K562 (cell line): ENCODE measurements around the gene MARCHF3. TPM values are rescaled to one million over a fixed set of nuclear protein-coding genes. Genes with fewer than 3 reads are reported as not detected.

Experiments used
- C11orf30 ChIP-seq: fragments of 450-650 bp; IDR thresholded peaks from 2 replicates; pipeline ENCODE4 v1.6.1; 2016; ENCODE audit warnings: low read depth, mild to moderate bottlenecking
- FIP1L1 ChIP-seq: fragments of 200-400 bp; formaldehyde crosslinking; IDR thresholded peaks from 2 replicates; pipeline ENCODE4 v1.6.1; 2018; ENCODE audit warnings: mild to moderate bottlenecking, low read depth, low read length; ENCODE audit not compliant: poor library complexity, severe bottlenecking
- HMGN3 ChIP-seq: IDR thresholded peaks from 2 replicates; pipeline ENCODE4 v1.6.1; 2011; ENCODE audit warnings: borderline replicate concordance, low read depth, mild to moderate bottlenecking, mixed read lengths, low read length; ENCODE audit not compliant: insufficient read length; ENCODE audit errors: extremely low read depth
- NBN ChIP-seq: fragments of 450-650 bp; IDR thresholded peaks from 2 replicates; pipeline ENCODE4 v1.6.1; 2016; ENCODE audit warnings: low read depth, mild to moderate bottlenecking
- NR2C1 ChIP-seq, 2 experiments: fragments of 450-650 bp; IDR thresholded peaks; 2 replicates each; pipeline ENCODE4 v1.6.1; 2017; ENCODE audit warnings: mild to moderate bottlenecking in 2 of 2, antibody characterized with exemption in 1 of 2, inconsistent platforms in 1 of 2, missing compliant biosample characterization in 1 of 2, missing genetic modification characterization in 1 of 2
- PHF20 ChIP-seq: fragments of 450-650 bp; IDR thresholded peaks from 2 replicates; pipeline ENCODE4 v1.6.1; 2018; ENCODE audit not compliant: partially characterized antibody
- ZC3H4 ChIP-seq: sonication (generic); formaldehyde crosslinking; IDR thresholded peaks from 2 replicates; pipeline ENCODE4 v1.9.0; 2021; ENCODE audit warnings: missing genetic modification reagents, borderline replicate concordance
- ZNF551 ChIP-seq: fragments of 250-450 bp; sonication (Bioruptor Pico); IDR thresholded peaks from 2 replicates; pipeline ENCODE4 v1.5.0; 2021; ENCODE audit warnings: mild to moderate bottlenecking, moderate library complexity
- polyA plus RNA-seq, 8 experiments: library from polyadenylated mRNA; depleted of rRNA in 4 of 8; stranded (reverse) in 5 of 8; unstranded in 3 of 8; fragments of >200 nt; fragmentation: Nextera tagmentation in 2 of 8; fragmentation: Illumina TruSeq in 1 of 8; extraction: Ambion mirVana in 2 of 8; extraction: Trizol in 1 of 8; gene quantifications; 2 replicates each; pipeline versions ENCODE4 v1.2.1 to v1.2.3, GENCODE V29; 2011 to 2014; ENCODE audit warnings: inconsistent platforms in 1 of 8, missing spikeins in 1 of 8
- total RNA-seq, 7 experiments: library from RNA; depleted of rRNA in 6 of 7; stranded (reverse); fragments of >200 nt in 6 of 7; fragmentation: Illumina TruSeq in 2 of 7; extraction: Trizol in 2 of 7; gene quantifications; 2 replicates each; pipeline versions ENCODE4 v1.2.1 to v1.2.3, GENCODE V29; 2011 to 2021; ENCODE audit warnings: low replicate concordance in 1 of 7
- TF ChIP-seq, protein P1 (sequence below), 3 experiments: fragments of 200-800 bp in 1 of 3; sonication (Bioruptor generic) in 1 of 3; sonication (generic) in 1 of 3; formaldehyde crosslinking in 1 of 3; IDR thresholded peaks; 2 replicates each; pipeline versions ENCODE4 v1.6.1 to v1.8.0; 2016 to 2022; ENCODE audit warnings: mild to moderate bottlenecking in 2 of 3, missing compliant biosample characterization in 2 of 3, missing genetic modification characterization in 2 of 3, missing genetic modification reagents in 1 of 3
- TF ChIP-seq, protein P2 (sequence below): IDR thresholded peaks from 3 replicates; pipeline ENCODE4 v1.6.1; 2011; ENCODE audit warnings: borderline replicate concordance, mild to moderate bottlenecking, moderate library complexity; ENCODE audit not compliant: insufficient read length; ENCODE audit errors: extremely low read depth
- TF ChIP-seq, protein P3 (sequence below): sonication (generic); formaldehyde crosslinking; IDR thresholded peaks from 2 replicates; pipeline ENCODE4 v1.8.0; 2022; ENCODE audit warnings: missing genetic modification reagents, mild to moderate bottlenecking, borderline replicate concordance
- TF ChIP-seq, protein P4 (sequence below): fragments of 450-650 bp; formaldehyde crosslinking; IDR thresholded peaks from 2 replicates; pipeline ENCODE4 v1.4.0; 2022; ENCODE audit warnings: mild to moderate bottlenecking, moderate library complexity
- TF ChIP-seq, protein P5 (sequence below): sonication (generic); formaldehyde crosslinking; IDR thresholded peaks from 2 replicates; pipeline ENCODE4 v1.9.0; 2022; ENCODE audit warnings: mild to moderate bottlenecking, missing genetic modification reagents
- TF ChIP-seq, protein P6 (sequence below): IDR thresholded peaks from 2 replicates; pipeline ENCODE4 v1.6.1; 2011; ENCODE audit warnings: borderline replicate concordance, low read depth, mild to moderate bottlenecking, moderate library complexity, low read length; ENCODE audit not compliant: insufficient read depth, poor library complexity, severe bottlenecking

MARCHF3 gene
- total and polyA plus RNA-seq, 9 of the 15 experiments (the other 6 are each of a cell fraction or from before 2014, with no cell fraction given), result 5.6 to 37.4 (median 16.5) TPM

DNA sequence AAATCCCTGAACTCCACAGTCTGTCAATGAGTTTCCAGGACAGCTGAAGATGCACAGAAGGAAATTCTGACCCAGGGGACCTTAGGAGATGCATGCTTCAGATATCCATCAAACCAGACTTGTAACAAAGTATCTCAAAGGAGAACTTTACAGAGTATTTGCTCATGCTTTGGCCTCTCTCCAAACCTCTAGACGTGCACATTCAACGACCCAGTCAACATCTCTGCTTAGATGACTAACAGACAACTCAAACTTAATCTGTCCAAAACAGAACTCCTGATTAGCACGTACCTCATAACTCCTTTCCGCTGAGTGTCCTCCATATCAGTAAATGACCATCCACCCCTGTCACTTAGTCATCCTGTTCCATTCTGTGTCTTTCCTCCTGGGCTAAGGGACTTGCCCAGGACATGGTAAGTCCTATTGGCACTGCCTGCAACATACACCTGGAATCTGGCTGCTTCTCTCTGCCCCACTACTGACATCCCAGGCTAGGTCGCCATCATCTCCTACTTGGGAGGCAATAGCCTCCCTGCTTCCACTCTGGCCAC, 146.0 kb downstream of the MARCHF3 start (continued):
- TF ChIP-seq, protein P1, sequence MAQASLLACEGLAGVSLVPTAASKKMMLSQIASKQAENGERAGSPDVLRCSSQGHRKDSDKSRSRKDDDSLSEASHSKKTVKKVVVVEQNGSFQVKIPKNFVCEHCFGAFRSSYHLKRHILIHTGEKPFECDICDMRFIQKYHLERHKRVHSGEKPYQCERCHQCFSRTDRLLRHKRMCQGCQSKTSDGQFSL (CRISPR knock-in tag; IDR thresholded peaks at IDR 0.05), result no peak
- TF ChIP-seq, protein P1 (tag; IDR thresholded peaks at IDR 0.05), result no peak
- TF ChIP-seq, protein P2, sequence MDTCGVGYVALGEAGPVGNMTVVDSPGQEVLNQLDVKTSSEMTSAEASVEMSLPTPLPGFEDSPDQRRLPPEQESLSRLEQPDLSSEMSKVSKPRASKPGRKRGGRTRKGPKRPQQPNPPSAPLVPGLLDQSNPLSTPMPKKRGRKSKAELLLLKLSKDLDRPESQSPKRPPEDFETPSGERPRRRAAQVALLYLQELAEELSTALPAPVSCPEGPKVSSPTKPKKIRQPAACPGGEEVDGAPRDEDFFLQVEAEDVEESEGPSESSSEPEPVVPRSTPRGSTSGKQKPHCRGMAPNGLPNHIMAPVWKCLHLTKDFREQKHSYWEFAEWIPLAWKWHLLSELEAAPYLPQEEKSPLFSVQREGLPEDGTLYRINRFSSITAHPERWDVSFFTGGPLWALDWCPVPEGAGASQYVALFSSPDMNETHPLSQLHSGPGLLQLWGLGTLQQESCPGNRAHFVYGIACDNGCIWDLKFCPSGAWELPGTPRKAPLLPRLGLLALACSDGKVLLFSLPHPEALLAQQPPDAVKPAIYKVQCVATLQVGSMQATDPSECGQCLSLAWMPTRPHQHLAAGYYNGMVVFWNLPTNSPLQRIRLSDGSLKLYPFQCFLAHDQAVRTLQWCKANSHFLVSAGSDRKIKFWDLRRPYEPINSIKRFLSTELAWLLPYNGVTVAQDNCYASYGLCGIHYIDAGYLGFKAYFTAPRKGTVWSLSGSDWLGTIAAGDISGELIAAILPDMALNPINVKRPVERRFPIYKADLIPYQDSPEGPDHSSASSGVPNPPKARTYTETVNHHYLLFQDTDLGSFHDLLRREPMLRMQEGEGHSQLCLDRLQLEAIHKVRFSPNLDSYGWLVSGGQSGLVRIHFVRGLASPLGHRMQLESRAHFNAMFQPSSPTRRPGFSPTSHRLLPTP, result no peak
- TF ChIP-seq FIP1L1, result no peak
- TF ChIP-seq, protein P3, sequence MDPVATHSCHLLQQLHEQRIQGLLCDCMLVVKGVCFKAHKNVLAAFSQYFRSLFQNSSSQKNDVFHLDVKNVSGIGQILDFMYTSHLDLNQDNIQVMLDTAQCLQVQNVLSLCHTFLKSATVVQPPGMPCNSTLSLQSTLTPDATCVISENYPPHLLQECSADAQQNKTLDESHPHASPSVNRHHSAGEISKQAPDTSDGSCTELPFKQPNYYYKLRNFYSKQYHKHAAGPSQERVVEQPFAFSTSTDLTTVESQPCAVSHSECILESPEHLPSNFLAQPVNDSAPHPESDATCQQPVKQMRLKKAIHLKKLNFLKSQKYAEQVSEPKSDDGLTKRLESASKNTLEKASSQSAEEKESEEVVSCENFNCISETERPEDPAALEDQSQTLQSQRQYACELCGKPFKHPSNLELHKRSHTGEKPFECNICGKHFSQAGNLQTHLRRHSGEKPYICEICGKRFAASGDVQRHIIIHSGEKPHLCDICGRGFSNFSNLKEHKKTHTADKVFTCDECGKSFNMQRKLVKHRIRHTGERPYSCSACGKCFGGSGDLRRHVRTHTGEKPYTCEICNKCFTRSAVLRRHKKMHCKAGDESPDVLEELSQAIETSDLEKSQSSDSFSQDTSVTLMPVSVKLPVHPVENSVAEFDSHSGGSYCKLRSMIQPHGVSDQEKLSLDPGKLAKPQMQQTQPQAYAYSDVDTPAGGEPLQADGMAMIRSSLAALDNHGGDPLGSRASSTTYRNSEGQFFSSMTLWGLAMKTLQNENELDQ, result no peak
- TF ChIP-seq, protein P4, sequence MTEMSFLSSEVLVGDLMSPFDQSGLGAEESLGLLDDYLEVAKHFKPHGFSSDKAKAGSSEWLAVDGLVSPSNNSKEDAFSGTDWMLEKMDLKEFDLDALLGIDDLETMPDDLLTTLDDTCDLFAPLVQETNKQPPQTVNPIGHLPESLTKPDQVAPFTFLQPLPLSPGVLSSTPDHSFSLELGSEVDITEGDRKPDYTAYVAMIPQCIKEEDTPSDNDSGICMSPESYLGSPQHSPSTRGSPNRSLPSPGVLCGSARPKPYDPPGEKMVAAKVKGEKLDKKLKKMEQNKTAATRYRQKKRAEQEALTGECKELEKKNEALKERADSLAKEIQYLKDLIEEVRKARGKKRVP, result peak; percentile 67
- TF ChIP-seq, protein P5, sequence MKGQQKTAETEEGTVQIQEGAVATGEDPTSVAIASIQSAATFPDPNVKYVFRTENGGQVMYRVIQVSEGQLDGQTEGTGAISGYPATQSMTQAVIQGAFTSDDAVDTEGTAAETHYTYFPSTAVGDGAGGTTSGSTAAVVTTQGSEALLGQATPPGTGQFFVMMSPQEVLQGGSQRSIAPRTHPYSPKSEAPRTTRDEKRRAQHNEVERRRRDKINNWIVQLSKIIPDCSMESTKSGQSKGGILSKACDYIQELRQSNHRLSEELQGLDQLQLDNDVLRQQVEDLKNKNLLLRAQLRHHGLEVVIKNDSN (CRISPR knock-in tag), result no peak
- TF ChIP-seq, protein P6, sequence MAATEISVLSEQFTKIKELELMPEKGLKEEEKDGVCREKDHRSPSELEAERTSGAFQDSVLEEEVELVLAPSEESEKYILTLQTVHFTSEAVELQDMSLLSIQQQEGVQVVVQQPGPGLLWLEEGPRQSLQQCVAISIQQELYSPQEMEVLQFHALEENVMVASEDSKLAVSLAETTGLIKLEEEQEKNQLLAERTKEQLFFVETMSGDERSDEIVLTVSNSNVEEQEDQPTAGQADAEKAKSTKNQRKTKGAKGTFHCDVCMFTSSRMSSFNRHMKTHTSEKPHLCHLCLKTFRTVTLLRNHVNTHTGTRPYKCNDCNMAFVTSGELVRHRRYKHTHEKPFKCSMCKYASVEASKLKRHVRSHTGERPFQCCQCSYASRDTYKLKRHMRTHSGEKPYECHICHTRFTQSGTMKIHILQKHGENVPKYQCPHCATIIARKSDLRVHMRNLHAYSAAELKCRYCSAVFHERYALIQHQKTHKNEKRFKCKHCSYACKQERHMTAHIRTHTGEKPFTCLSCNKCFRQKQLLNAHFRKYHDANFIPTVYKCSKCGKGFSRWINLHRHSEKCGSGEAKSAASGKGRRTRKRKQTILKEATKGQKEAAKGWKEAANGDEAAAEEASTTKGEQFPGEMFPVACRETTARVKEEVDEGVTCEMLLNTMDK, result no peak
- no peak for TF ChIP-seq ZNF551 (CRISPR knock-in tag)
- no peak for TF ChIP-seq ZC3H4 (CRISPR knock-in tag)
- TF ChIP-seq HMGN3, result peak; percentile 93
- peak; percentile 89 for TF ChIP-seq C11orf30
- peak; percentile 37; the same call in 1 of the 2 replicates for TF ChIP-seq NR2C1 (IDR thresholded peaks at IDR 0.05)
- peak; percentile 44; the same call in 1 of the 2 replicates for TF ChIP-seq NR2C1 (tag; IDR thresholded peaks at IDR 0.05)
- peak; percentile 99 for TF ChIP-seq NBN
- TF ChIP-seq PHF20, result no peak
